Left ventricle myocardium superior (tissue), 1 donor: Measurements from ENCODE around the gene PXK. TPM values are rescaled to one million over a fixed set of nuclear protein-coding genes. Genes with fewer than 3 reads are reported as not detected.
"Not testable (repeated sequence)": the region's sequence is repeated elsewhere in the genome, so short reads cannot be mapped to it uniquely, and the experiment has no call there.

ENCODE experiments used
- ATAC-seq: fragments of 200-7000 bp; cut with Tn5 transposase; one replicate; pipeline ENCODE4 v1.9.1; 2020; ENCODE audit warnings: mild to moderate bottlenecking, moderate library complexity
- DNase-seq: peaks from one replicate; pipeline ENCODE4 v3.0.0-alpha.2; 2020
- intact Hi-C: fragments of 100-400 bp; cut with micrococcal nuclease; formaldehyde crosslinking; loops from one replicate; pipeline ENCODE4 v1.11.0; 2022
- total RNA-seq: library from RNA; stranded (reverse); fragmentation: NEBNext Ultra II Directional; extraction: Animal tissue kit (Norgen Biotek cat#: 25700); gene quantifications from one replicate; pipeline ENCODE4 v1.2.1, GENCODE V29; 2021
- donor health status: DM: no; HTN: yes; CAD: no; lungs with severe emphysema.

Gene PXK
- total RNA-seq, 1 donor from 2014 or later, result 12.9 TPM

DNA sequence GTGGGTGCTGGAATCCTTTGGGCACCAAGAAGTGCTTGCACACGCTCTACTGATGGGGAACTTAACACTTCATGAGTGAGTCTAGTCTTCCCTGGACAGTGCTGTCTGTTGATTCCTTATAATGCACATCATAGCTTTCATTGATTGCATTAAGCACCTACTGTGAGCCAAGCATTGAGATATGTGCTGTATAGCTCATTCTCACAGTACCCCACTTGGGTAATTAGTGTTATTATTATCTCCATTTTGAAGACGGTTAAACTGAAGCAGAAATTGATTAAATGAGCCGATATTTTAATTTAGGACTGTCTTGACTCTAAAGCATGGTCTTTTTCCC is 101.4 kb downstream of the PXK start:
- no peak for DNase-seq
- intact Hi-C loops, result no loop called here
- ATAC-seq, result no peak

DNA sequence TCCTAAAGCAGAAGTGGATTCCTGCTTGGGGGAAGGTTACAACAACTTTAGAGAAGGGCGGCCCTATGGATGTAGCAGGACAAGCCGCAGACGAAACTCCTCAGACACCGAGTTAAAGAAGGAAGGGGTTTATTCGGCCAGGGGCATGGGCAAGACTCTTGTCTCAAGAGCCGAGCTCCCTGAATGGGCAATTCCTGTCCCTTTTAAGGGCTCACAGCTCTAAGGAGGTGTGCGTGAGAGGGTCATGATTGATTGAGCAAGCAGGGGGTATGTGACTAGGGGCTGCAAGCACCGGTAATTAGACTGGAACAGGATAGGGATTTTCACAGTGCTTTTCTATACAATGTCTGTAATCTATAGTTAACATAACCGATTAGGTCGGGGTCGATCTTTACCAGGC is 101.8 kb downstream of the PXK start:
- ATAC-seq, result no peak
- intact Hi-C loops, result no loop called here
- DNase-seq, result no peak

DNA sequence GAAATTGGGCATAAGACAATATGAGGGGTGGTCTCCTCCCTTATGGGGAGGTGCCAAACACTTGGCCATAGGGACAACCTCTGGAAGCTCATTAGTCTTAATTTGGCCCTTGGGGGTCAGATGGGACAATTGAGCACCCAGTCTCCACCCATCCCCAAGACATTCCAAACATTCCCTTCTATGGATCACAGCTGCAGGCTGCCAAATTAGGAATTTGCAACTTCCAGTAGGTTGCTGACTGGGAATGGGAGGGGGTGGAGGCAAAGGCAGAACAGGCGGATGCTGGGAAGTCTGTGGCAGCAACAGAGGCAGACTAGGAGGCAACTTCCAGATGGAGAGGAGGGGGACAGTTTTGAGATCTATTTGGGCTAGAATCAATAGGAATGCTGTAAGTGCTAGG is 102.3 kb downstream of the PXK start:
- DNase-seq (no peak), ATAC-seq (no peak)
- intact Hi-C loops, result no loop called here

DNA sequence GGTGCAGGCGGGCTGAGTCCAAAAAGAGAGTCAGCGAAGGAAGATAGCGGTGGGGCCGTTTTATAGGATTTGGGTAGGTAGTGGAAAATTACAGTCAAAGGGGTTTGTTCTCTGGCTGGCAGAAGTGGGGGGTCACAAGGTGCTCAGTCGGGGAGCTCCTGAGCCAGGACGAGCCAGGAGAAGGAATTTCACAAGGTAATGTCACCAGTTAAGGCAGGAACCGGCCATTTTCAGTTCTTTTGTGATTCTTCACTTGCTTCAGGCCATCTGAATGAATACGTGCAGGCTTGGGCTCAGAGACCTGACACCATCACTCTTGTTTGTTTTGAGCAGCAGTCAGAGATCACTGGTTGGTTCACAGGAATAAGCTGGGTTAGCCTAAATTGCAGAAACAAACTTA is 104.6 kb downstream of the PXK start:
- ATAC-seq, DNase-seq, intact Hi-C loops: not testable (repeated sequence)

DNA sequence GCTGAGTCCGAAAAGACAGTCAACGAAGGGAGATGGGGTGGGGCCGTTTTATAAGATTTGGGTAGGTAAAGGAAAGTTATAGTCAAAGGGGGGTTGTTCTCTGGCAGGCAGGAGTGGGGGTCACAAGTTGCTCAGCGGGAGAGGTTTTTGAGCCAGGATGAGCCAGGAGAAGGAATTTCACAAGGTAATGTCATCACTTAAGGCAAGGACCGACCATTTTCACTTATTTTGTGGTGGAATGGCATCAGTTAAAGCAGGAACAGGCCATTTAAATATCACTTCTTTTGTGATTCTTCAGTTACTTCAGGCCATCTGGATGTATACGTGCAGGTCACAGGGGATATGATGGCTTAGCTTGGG is 108.3 kb downstream of the PXK start:
- DNase-seq, ATAC-seq, intact Hi-C loops: not testable (repeated sequence)

DNA sequence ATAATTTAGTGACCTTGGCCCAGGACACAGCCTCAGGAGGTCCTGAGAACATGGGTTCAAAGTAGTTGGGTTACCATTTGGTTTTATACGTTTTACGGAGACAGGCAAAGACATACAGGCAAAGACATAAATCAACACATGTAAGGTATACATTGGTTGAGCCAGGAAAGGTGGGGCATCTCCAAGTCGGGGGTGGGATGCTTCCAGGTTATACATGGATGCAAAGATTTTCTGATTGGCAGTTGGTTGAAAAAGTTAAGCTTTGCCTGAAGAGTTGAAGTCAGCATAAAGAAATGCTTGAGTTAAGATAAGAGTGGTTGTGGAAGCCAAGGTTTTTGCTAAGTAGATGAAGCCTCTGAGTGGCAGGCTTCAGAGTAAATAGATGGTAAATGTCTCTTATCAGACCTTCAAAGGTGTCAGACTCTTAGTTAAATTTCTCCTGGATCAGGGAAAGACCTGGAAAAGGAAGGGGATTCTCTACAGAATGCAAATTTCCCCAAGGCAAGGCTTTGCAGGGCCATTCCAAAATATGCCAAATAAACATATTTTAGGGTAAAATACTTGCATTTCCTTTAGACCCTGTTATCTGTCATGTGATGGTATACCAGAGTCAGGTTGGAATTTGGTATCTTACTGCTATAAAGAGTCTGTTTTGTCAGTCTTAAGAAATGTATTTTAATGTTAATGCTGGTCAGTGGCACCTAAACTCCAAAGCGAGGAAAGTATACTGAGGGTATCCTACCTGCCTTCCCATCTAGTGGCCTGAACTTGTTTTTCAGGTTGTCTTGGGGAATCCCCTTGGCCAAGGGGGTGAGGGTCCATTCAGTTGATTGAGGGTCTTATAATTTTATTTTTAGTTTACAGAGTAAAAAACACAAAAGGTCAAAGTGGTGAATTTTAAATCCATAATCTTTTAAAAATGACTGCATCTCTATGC is 109.1 kb downstream of the PXK start:
- intact Hi-C loops, result no loop called here
- DNase-seq (no peak), ATAC-seq (no peak)

DNA sequence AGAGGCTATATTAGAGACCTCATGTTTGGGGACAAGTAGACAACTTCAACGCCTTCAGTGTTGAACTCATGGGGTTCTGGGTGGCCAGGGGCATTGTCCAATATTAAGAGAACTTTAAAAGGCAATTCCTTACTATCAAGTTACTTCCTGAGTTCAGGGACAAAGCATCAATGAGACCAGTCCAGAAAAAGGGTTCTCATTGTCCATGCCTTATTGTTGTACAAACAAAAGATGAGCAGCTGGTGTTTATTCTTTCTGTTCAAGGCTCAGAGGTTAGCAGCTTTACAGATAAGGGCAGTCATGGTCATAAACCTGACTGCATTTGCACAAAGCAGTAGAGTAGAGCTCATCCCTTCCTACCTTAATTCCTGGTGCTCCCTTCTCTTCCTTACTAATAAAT is 119.5 kb downstream of the PXK start:
- intact Hi-C loops, result no loop called here

DNA sequence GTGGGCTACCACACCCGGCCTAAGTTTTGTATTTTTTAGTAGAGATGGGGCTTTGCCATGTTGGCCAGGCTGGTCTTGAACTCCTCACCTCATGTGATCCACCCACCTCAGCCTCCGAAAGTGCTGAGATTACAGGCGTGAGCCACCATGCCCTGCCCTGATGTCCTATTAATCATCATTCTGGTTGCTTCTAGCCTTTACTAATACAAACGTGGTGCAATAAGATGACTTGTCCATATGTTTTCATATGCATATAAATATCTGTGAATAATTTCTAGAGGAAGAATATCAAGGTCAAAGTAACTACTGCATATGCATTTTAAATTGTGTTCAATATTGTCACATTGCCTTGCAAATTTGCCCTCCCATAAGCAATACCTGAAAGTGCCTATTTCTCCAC is 126.5 kb downstream of the PXK start:
- intact Hi-C loops, result no loop called here
- ATAC-seq, result no peak
- no peak for DNase-seq

More for the DNA sequence above, 119.5 kb downstream of the PXK start:
- DNase-seq (no peak), ATAC-seq (no peak)

DNA sequence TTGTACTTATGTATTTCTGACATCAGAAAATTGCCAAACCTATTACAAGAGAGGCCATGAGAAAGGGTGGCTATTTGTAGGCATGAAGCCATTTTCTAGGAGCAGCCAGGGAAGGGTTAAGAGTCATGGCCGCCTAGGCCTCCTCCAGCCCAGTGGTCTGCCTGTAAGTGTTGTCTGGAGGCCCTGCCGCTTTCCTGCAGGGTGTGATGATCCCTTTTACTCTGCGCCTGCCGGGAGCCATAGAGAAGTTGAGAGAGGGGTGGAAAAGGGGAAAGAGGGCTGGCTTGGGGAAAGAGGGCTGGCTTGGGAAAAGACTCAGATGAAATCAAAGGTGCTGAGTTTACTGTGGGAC is 130.1 kb downstream of the PXK start:
- intact Hi-C loops, result no loop called here
- DNase-seq (no peak), ATAC-seq (no peak)

DNA sequence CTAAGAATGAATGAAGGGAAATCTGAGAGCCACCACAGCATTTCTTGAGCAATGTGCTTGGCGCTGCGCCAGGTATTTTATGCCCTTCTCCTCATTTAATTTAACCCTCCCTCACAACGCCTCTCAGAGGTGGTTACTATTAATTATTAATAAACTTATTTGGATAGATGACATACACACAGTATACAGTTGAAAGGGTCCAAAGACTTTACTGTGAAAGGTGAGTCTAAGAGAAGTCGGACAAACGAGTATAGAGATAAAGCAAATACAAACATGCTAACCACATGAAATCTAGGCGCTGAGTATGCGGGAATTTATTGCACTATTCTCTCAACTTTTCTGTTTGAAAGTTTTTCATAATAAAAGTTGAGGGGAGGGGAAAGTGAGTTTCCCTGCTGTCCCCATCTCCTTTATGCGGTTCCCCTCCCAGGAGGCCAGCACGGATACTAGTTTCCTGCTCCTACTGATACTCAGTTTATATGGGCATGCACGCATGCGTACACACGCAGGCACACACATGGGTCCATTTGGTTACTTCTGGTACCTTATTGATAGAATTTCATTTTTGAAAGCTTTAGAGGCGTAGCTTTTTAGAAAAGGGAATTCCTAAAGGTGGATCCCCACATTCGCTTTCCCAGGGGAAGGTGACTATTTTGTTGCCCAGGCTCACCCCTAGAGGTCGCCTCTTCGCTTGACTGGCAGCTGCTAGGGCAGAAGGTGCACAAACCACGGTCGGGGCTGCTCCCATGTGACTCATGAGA is 130.7 kb downstream of the PXK start:
- ATAC-seq (peak; percentile 93), DNase-seq (peak; percentile 75)
- intact Hi-C loops, result no loop called here

DNA sequence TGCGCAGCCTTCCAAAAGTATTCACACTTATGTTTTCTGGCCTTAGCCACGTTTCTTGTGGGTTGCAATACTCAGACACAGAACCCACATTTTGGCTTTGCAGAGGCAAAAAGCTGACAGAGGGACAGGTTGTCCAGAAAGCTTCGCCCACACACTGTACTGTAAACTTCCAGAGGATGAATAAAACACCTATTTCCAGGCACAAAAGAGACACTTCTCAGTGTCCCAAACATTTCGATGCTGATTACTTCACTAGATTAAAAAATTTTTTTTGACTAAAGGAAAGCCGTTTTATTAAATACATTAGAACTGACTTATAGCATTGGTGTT is 131.2 kb downstream of the PXK start:
- ATAC-seq, result no peak
- DNase-seq, result no peak
- intact Hi-C loops, result no loop called here

DNA sequence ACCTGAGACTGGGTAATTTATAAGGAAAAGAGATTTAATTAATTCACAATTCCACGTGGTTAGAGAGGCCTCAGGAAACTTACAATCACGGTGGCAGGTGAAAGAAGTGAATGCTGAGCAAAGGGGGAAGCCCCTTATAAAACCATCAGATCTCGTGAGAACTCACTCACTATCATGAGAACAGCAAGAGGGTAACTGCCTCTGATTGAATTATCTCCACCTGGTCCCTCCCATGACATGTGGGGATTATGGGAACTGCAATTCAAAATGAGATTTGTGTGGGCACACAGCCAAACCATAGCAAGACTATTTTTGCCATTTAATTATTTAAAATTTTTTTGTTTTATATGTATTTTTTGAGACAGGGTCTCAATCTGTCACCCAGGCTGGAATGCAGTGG is 132.2 kb downstream of the PXK start:
- ATAC-seq, result no peak
- intact Hi-C loops, result no loop called here

DNA sequence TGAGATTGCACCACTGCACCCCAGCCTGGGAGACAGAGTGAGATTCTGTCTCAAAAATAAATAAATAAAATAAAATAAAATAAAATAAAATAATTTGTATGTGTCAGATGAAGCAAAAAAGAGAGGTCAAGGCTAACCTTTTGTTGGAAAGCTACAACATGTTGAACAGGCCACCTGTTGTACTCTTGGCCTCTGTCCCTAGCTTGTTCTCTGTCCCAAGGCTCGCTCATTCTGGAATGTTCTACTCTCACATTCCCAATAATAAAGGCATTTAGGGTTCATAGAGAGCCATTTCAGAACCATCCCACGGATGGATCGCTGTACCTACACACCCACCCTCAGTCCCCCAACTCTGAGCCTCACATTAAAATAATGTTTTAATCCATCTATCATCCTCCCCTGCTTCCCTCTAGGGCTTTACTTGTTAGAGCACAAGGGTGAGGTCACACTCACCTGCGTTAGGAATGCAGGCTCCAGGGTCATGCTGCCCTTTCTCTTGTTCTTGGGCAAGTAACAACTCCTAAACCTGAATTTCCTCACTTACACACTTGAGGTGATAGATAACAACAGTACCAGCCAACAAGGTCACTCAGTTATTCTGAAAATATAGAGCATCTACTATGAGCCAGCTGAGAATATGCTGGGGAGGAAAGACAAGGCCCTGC is 134.3 kb downstream of the PXK start:
- ATAC-seq (no peak), DNase-seq (no peak)
- intact Hi-C loops, result no loop called here

More for the DNA sequence above, 132.2 kb downstream of the PXK start:
- no peak for DNase-seq

DNA sequence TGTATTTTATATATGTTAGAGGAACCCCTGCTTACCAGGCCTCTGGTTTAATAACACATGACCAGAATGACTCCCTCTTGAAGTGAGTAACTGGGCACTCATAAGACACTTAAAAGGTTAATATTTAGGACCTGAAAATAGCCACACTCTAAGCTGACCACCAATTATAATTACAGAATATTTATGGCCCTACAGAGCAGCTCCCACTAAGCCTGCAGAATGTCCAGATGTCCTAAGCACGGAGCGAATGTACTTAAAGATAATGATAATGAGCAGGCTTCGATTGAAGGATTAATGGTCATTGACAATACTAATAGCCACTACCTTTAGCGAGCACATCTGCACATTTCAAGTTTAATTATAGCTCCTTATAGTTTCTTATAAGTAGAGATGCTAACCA is 136.4 kb downstream of the PXK start:
- no peak for DNase-seq
- ATAC-seq, result no peak
- intact Hi-C loops, result no loop called here

DNA sequence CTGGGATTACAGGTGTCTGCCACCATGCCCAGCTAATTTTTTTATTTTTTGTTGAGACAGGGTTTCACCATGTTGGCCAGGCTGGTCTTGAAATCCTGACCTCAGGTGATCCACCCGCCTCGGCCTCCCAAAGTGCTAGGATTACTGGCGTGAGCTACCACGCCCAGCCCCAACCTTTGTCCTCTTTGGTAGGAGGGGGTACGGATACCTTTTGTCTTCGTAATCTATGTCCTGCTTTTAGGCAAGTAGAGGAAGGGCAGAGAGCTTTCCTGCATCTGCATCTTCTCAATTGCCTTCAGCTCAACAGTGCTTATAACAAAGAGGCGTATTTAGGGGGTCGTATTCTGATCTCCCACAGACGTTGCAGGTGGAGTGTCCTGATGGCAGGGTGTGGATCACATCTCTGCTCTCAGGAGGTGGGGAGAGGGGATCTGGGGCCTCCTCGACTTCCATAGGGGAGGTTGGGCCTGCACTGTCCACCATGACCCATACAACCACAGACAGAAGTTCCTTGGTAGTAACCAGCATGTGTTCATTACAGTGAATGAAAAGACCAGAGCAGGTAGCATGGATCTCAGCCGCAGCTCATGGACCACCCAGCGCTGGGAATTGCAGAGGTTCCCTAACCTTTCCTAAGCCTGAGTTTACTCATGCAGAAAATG is 137.8 kb downstream of the PXK start:
- intact Hi-C loops, result no loop called here
- DNase-seq (no peak), ATAC-seq (no peak)

DNA sequence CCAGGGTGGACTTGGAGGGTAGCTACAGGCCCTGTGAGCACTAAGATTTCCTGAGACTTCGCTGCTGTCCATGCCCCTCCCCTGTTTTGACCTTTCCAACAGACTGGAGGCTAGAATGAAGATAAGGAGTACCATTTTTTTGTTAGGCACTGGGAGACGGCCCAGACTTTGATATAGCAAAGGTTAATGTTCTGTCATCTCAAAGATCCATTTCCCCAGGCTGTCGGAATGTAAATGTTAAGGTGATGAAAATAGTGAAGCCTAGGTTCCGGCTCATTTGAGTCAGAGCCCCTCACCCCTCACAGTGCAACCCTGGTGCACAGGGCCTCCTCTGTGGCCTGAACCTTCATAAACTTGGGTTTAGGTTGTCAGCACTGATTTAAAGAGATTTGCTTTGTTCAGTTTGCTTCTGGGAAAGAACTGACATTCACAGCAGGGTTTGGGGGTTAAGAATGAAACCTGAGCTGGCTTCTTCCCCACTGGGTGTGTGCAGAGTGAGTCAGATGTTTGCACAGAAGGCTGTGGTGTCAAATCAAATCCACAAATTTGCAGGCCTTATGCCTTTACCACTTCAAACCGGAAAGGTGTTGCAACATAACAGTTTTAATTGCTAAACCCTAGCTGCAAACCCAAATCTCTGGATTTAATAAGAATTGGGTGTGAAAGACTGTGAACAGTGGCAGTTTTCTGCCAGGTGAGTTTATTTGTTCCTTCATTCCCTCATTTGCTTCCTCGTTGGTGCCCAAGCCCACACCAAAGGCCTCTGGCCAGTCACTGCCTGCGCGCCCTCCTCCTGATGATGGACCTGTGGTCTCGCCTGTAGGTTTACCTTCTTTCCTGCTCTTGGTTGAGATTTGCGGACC is 138.6 kb downstream of the PXK start:
- ATAC-seq (peak; percentile 68), DNase-seq (no peak)
- intact Hi-C loops, result no loop called here

DNA sequence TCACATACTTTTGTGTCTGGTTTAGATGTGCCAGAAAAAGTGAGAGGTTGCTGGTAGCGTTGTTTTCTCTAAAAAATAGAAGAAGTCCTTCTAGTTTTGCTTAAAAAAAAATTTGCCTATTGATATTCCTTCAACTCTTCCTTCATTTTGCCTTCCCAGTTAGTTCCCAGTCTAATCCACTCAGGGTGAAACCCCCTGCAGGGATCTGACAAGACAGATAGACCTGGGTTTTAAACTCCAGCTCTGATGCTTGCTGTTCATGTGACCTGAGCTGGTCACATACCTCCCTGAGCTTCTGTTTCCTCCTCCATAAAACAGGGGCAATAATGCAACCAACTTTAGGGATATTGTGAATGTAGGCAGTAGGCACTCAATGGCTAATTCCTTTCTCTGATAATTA is 140.6 kb downstream of the PXK start:
- ATAC-seq, result no peak
- no peak for DNase-seq
- intact Hi-C loops, result no loop called here

DNA sequence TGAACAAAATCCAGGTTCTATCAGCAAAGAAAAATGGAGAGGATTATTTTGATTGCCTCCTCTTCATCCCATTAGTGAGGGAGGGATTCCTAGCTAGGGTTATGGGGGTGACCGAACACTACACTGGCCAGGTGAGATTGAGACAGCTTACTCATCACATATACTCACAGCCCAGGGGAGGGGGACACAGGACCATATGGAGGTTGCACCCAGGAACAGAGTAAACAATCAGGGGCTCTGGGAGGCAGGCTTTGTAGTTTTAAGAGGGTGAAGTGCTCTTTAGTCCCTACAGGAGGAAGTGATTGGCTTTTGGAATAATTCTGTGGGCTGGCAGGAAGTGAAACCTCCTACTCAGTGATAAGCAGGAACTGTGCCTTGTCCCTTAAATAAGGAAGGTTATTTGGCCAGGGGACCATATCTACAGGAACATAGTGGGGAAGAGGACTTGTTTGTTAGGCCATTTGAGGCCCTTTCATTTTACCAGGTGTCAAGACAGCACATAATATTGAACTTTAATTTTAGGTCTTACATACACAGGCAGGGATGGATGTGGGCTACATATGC is 141.7 kb downstream of the PXK start:
- intact Hi-C loops, result no loop called here
- DNase-seq, result no peak
- ATAC-seq, result peak; percentile 45
